Peyer's patch (tissue), 4 donors: ENCODE measurements around the gene COPRS.

ENCODE experiments used
- POLR2A ChIP-seq, 2 donors: fragments of 450-650 bp; IDR thresholded peaks; one replicate each; pipeline ENCODE4 v1.5.1; 2017; ENCODE audit warnings: antibody characterized with exemption in 2 of 2, mild to moderate bottlenecking in 2 of 2, moderate library complexity in 2 of 2
- TF ChIP-seq, protein P1 (sequence below), 6 experiments: fragments of 450-650 bp in 4 of 6; fragments of 200-600 bp in 2 of 6; sonication (generic) in 1 of 6; IDR thresholded peaks; one replicate each; pipeline ENCODE4 v1.5.1; 2017 to 2019; ENCODE audit warnings: antibody characterized with exemption in 6 of 6, mild to moderate bottlenecking in 3 of 6, moderate library complexity in 1 of 6

DNA sequence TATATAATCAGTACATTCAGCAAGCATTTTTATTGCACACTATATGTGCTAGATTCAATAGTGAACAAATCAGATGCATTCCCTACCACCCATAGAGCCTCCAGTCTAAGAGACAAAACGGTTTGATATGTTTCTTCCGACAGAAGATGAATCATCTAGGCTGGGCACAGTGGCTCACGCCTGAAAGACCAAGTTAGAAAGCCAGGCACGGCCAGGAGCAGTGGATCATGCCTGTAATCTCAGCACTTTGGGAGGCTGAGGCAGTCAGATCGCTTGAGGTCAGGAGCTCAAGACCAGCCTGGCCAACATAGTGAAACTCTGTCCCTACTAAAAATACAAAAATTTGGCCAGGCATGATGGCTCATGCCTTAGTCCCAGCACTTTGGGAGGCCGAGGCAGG lies 18.3 kb upstream of the COPRS start:
- TF ChIP-seq, protein P1, sequence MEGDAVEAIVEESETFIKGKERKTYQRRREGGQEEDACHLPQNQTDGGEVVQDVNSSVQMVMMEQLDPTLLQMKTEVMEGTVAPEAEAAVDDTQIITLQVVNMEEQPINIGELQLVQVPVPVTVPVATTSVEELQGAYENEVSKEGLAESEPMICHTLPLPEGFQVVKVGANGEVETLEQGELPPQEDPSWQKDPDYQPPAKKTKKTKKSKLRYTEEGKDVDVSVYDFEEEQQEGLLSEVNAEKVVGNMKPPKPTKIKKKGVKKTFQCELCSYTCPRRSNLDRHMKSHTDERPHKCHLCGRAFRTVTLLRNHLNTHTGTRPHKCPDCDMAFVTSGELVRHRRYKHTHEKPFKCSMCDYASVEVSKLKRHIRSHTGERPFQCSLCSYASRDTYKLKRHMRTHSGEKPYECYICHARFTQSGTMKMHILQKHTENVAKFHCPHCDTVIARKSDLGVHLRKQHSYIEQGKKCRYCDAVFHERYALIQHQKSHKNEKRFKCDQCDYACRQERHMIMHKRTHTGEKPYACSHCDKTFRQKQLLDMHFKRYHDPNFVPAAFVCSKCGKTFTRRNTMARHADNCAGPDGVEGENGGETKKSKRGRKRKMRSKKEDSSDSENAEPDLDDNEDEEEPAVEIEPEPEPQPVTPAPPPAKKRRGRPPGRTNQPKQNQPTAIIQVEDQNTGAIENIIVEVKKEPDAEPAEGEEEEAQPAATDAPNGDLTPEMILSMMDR (IDR thresholded peaks at IDR 0.05), result no peak
- no peak for TF ChIP-seq POLR2A (IDR thresholded peaks at IDR 0.05)
